PC-3 (cell line): ENCODE data around the gene IBTK. TPM values are rescaled to one million over a fixed set of nuclear protein-coding genes. Genes with fewer than 3 reads are reported as not detected.

Experiments used
- ATAC-seq: fragments of 200-7000 bp; cut with Tn5 transposase; 2 replicates; pipeline ENCODE4 v1.9.1; 2020; ENCODE audit warnings: mild to moderate bottlenecking, moderate library complexity
- BruUV-seq: library from RNA; stranded (reverse); fragments of 400-500 nt; replicated peaks from 2 replicates; lab custom pipeline; 2021; lab: Mats Ljungman, UMichigan
- CTCF ChIA-PET: fragments of 300-600 bp; sonication (Branson Sonifier 250); formaldehyde crosslinking; loops from one replicate; lab custom pipeline; 2022; ENCODE audit warnings: antibody characterized with exemption; lab: Charles Lee
- POLR2A ChIA-PET: fragments of 300-600 bp; sonication (Branson Sonifier 250); formaldehyde crosslinking; loops from one replicate; lab custom pipeline; 2022; ENCODE audit warnings: antibody characterized with exemption; ENCODE audit not compliant: unreplicated experiment; lab: Charles Lee
- DNase-seq: peaks from one replicate; pipeline ENCODE4 v3.0.0-alpha.2; 2015
- H2AFZ ChIP-seq: fragments of 300-600 bp; sonication (generic); 2 replicates; pipeline ENCODE4 v1.6.0; 2016; ENCODE audit warnings: antibody characterized with exemption, low read length
- H3F3A ChIP-seq: fragments of 300-600 bp; sonication (generic); one replicate; pipeline ENCODE4 v1.6.0; 2017; ENCODE audit warnings: antibody characterized with exemption, low read length, control low read depth, mild to moderate bottlenecking; ENCODE audit not compliant: unreplicated experiment
- H3K27ac ChIP-seq: fragments of 300-600 bp; sonication (generic); 2 replicates; pipeline ENCODE4 v1.5.1; 2016; ENCODE audit warnings: mild to moderate bottlenecking, low read length
- H3K27me3 ChIP-seq: fragments of 300-600 bp; sonication (generic); 2 replicates; pipeline ENCODE4 v1.6.1; 2016; ENCODE audit warnings: low read length, mixed read lengths
- H3K36me3 ChIP-seq: fragments of 300-600 bp; sonication (generic); 2 replicates; pipeline ENCODE4 v1.6.1; 2016; ENCODE audit warnings: low read depth, mixed run types, low read length, mixed read lengths
- H3K4me1 ChIP-seq: fragments of 300-600 bp; sonication (generic); 2 replicates; pipeline ENCODE4 v1.5.1; 2016; ENCODE audit warnings: low read length; ENCODE audit not compliant: insufficient read depth
- H3K4me2 ChIP-seq: fragments of 300-600 bp; sonication (generic); 2 replicates; pipeline ENCODE4 v1.6.0; 2016; ENCODE audit warnings: low read length
- H3K4me3 ChIP-seq: fragments of 300-600 bp; sonication (generic); 2 replicates; pipeline ENCODE4 v1.5.1; 2016; ENCODE audit warnings: mild to moderate bottlenecking, low read length, mixed read lengths
- H3K79me2 ChIP-seq: fragments of 300-600 bp; sonication (generic); 2 replicates; pipeline ENCODE4 v1.6.1; 2017; ENCODE audit warnings: low read length, mixed read lengths
- H3K9ac ChIP-seq: fragments of 300-600 bp; sonication (generic); 2 replicates; pipeline ENCODE4 v1.6.0; 2016; ENCODE audit warnings: mild to moderate bottlenecking, low read length
- H3K9me2 ChIP-seq: fragments of 300-600 bp; sonication (generic); replicated peaks from 2 replicates; pipeline ENCODE4 v1.6.1; 2016; ENCODE audit warnings: mixed run types, low read length, mixed read lengths
- H3K9me3 ChIP-seq: fragments of 300-600 bp; sonication (generic); 2 replicates; pipeline ENCODE4 v1.6.1; 2016; ENCODE audit warnings: low read length, mixed read lengths
- H4K20me1 ChIP-seq: fragments of 300-600 bp; sonication (generic); 2 replicates; pipeline ENCODE4 v1.6.1; 2016; ENCODE audit warnings: low read length, mixed read lengths
- CTCF ChIP-seq: fragments of 300-600 bp; sonication (generic); conservative IDR thresholded peaks from 2 replicates; pipeline ENCODE4 v1.5.1; 2017; ENCODE audit warnings: antibody characterized with exemption, low read depth, mild to moderate bottlenecking, low read length
- EZH2 ChIP-seq: fragments of 300-600 bp; sonication (generic); IDR thresholded peaks from one replicate; pipeline ENCODE4 v1.6.1; 2017; ENCODE audit warnings: antibody characterized with exemption, mild to moderate bottlenecking, low read length; ENCODE audit not compliant: unreplicated experiment
- EZH2phosphoT487 ChIP-seq: fragments of 300-600 bp; sonication (generic); IDR thresholded peaks from 2 replicates; pipeline ENCODE4 v1.6.1; 2018; ENCODE audit warnings: mild to moderate bottlenecking, antibody characterized with exemption, low read length, borderline replicate concordance
- intact Hi-C: fragments of 100-400 bp; cut with micrococcal nuclease; formaldehyde crosslinking; loops from 2 replicates; pipeline ENCODE4 v1.9.0; 2023
- total RNA-seq: library from RNA; depleted of rRNA; stranded (reverse); fragments of >200 nt; gene quantifications from 2 replicates; pipeline ENCODE4 v1.2.3, GENCODE V29; 2014

The IBTK gene
- total RNA-seq, 1 experiment from 2014 or later = 17.2 TPM

DNA sequence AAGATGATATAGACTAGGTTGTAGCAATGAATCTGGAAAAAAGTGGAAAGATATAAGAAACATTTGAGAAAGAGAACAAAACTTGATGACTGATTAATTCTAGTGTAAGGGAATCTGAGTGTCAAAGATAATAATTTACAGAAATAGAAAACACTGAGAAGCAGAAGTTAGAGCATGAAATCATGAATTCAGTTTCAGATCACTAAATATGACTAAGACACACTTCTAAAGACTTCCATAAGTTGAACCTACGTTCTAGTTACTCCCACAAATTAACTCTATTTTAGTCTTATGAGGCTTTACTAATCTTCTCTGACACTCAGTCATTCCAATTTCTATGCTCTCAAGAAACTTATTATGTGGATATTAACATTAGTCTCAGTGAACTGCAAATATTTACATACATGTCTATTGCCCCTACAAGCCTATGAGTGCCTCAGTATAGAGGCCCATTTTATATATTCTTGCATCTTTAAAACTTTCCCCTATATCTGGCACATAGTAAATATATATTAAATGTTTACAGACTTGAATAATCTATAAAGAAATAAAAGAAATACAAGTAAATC lies 30.4 kb downstream of the IBTK start:
- no peak for DNase-seq
- intact Hi-C loops = no loop called here
- Histone ChIP-seq H3K27ac (no peak overlapping the region), H2AFZ (no peak overlapping the region), H3F3A (no peaks in the 10 kb centered on the region), H3K9ac (no peak overlapping the region), H3K27me3 (no peaks in the 10 kb centered on the region), H3K36me3 (peaks cover 36% of the 10 kb centered on the region), H3K4me3 (no peak overlapping the region), H3K9me2 (no peaks in the 10 kb centered on the region), H3K4me2 (no peak overlapping the region), H3K4me1 (no peaks in the 10 kb centered on the region), H3K9me3 (no peaks in the 10 kb centered on the region), H3K79me2 (no peaks in the 10 kb centered on the region), H4K20me1 (no peaks in the 10 kb centered on the region)
- CTCF ChIA-PET = no interaction called here
- no TSS peak for BruUV-seq
- ATAC-seq = no peak
- TF ChIP-seq CTCF (no peak), EZH2 (no peak), EZH2phosphoT487 (no peak)
- POLR2A ChIA-PET = no interaction called here

DNA sequence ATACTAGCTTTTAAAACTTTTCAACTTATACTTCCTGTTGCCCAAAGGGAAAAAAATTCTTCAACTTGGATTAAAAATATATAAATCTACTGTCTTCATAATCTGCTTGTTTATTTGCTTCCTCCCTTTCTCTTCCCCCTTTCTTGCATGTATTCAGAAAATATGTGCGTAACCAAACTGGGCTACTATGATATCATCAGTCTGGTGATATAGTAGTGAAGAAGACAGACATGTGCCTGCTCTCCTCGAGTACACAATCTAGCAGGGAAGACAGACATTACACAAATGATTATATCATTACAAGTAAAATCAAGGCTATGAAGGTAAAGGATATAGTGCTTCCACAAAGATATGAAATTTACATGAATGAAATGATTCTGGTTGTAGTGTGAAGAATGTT lies 31.0 kb downstream of the IBTK start:
- H3K9me2 ChIP-seq = no peaks in the 10 kb centered on the region
- TF ChIP-seq EZH2phosphoT487 (no peak), CTCF (no peak), EZH2 (no peak)
- H3K4me1 ChIP-seq = no peaks in the 10 kb centered on the region
- H3F3A ChIP-seq = no peaks in the 10 kb centered on the region
- H3K4me3 ChIP-seq = no peak overlapping the region
- H3K36me3 ChIP-seq = peaks cover 38% of the 10 kb centered on the region
- no peak overlapping the region for H3K9ac ChIP-seq
- no peaks in the 10 kb centered on the region for H3K79me2 ChIP-seq
- ATAC-seq (no peak), DNase-seq (no peak)
- ChIA-PET POLR2A (no interaction called here), CTCF (no interaction called here)
- intact Hi-C loops = no loop called here
- H3K27me3 ChIP-seq = no peaks in the 10 kb centered on the region
- no peak overlapping the region for H2AFZ ChIP-seq
- no peak overlapping the region for H3K4me2 ChIP-seq
- no TSS peak for BruUV-seq
- no peaks in the 10 kb centered on the region for H4K20me1 ChIP-seq
- H3K9me3 ChIP-seq = no peaks in the 10 kb centered on the region
- H3K27ac ChIP-seq = no peak overlapping the region

- BruUV-seq = no TSS peak
- CTCF ChIA-PET = no interaction called here
- no peak overlapping the region for H3K4me2 ChIP-seq
- H3K27ac ChIP-seq = no peak overlapping the region
- no peaks in the 10 kb centered on the region for H3K9me2 ChIP-seq
- no peaks in the 10 kb centered on the region for H3K27me3 ChIP-seq
- H3K4me1 ChIP-seq = no peaks in the 10 kb centered on the region
- DNase-seq = no peak
- no peak for ATAC-seq
- no peaks in the 10 kb centered on the region for H3K9me3 ChIP-seq
- intact Hi-C loops = no loop called here
- no peaks in the 10 kb centered on the region for H3K79me2 ChIP-seq
- no peaks in the 10 kb centered on the region for H4K20me1 ChIP-seq
- H3F3A ChIP-seq = no peaks in the 10 kb centered on the region
- TF ChIP-seq CTCF (no peak), EZH2phosphoT487 (no peak), EZH2 (no peak)
- no peak overlapping the region for H2AFZ ChIP-seq
- peaks cover 29% of the 10 kb centered on the region for H3K36me3 ChIP-seq
- POLR2A ChIA-PET = no interaction called here
- no peak overlapping the region for H3K4me3 ChIP-seq
- no peak overlapping the region for H3K9ac ChIP-seq
Measured at GRCh38 chr6:82211326-82211725, 36.2 kb downstream of the IBTK start.
